GM23338 (cell line): ENCODE measurements around the gene FAM3D. TPM values are rescaled to one million over a fixed set of nuclear protein-coding genes. Genes with fewer than 3 reads are reported as not detected.

Experiments used
- ATAC-seq: fragments of 200-7000 bp; cut with Tn5 transposase; 3 replicates; pipeline ENCODE4 v1.9.1; 2020
- DNase-seq: peaks from one replicate; pipeline ENCODE4 v3.0.0-alpha.2; 2015; ENCODE audit warnings: low spot score
- H2AFZ ChIP-seq: fragments of 200-600 bp; sonication (generic); 2 replicates; pipeline ENCODE4 v1.8.0; 2016; ENCODE audit warnings: antibody characterized with exemption, mild to moderate bottlenecking, moderate library complexity
- H3F3A ChIP-seq: fragments of 200-600 bp; sonication (generic); replicated peaks from 2 replicates; pipeline ENCODE4 v1.8.0; 2017; ENCODE audit warnings: antibody characterized with exemption, mixed run types, low read depth
- H3K27ac ChIP-seq: fragments of 200-600 bp; sonication (generic); 2 replicates; pipeline ENCODE4 v1.6.1; 2016; ENCODE audit warnings: low read depth
- H3K27me3 ChIP-seq: fragments of 200-600 bp; sonication (generic); 2 replicates; pipeline ENCODE4 v1.8.0; 2016; ENCODE audit warnings: mild to moderate bottlenecking, mixed run types, moderate library complexity; ENCODE audit not compliant: insufficient read depth
- H3K36me3 ChIP-seq: fragments of 200-600 bp; sonication (generic); 2 replicates; pipeline ENCODE4 v1.8.0; 2016; ENCODE audit warnings: mild to moderate bottlenecking; ENCODE audit not compliant: insufficient read depth
- H3K4me1 ChIP-seq: fragments of 200-600 bp; sonication (generic); 2 replicates; pipeline ENCODE4 v1.8.0; 2016; ENCODE audit warnings: mild to moderate bottlenecking, moderate library complexity; ENCODE audit not compliant: insufficient read depth
- H3K4me2 ChIP-seq: fragments of 200-600 bp; sonication (generic); 2 replicates; pipeline ENCODE4 v1.7.1; 2017; ENCODE audit warnings: mixed run types
- H3K4me3 ChIP-seq: fragments of 200-600 bp; sonication (generic); 2 replicates; pipeline ENCODE4 v1.6.1; 2016; ENCODE audit warnings: mixed run types
- H3K79me2 ChIP-seq: fragments of 200-600 bp; sonication (generic); replicated peaks from 2 replicates; pipeline ENCODE4 v1.8.0; 2017; ENCODE audit warnings: mild to moderate bottlenecking; ENCODE audit not compliant: insufficient read depth
- H3K9me2 ChIP-seq: fragments of 200-600 bp; sonication (generic); 2 replicates; pipeline ENCODE4 v1.8.0; 2017; ENCODE audit not compliant: insufficient read depth
- H4K20me1 ChIP-seq: fragments of 200-600 bp; sonication (generic); replicated peaks from 2 replicates; pipeline ENCODE4 v1.8.0; 2017; ENCODE audit warnings: mild to moderate bottlenecking; ENCODE audit not compliant: insufficient read depth
- H3K27ac Mint-ChIP-seq: 2 replicates; pipeline ENCODE4 v1.8.0; 2020; ENCODE audit warnings: inconsistent platforms, mild to moderate bottlenecking, moderate library complexity, mixed read lengths
- H3K27me3 Mint-ChIP-seq: 3 replicates; pipeline ENCODE4 v1.8.0; 2022; ENCODE audit warnings: low read depth, mild to moderate bottlenecking, moderate library complexity, mixed read lengths, inconsistent platforms; ENCODE audit not compliant: insufficient read depth, poor library complexity
- H3K36me3 Mint-ChIP-seq: 3 replicates; pipeline ENCODE4 v1.8.0; 2021; ENCODE audit warnings: low read depth, mild to moderate bottlenecking, inconsistent platforms, moderate library complexity, mixed read lengths
- H3K4me1 Mint-ChIP-seq: 3 replicates; pipeline ENCODE4 v1.8.0; 2020; ENCODE audit warnings: mild to moderate bottlenecking, inconsistent platforms, mixed read lengths
- H3K4me3 Mint-ChIP-seq: 3 replicates; pipeline ENCODE4 v1.8.0; 2021; ENCODE audit warnings: moderate library complexity, mild to moderate bottlenecking, inconsistent platforms, mixed read lengths
- H3K9me3 Mint-ChIP-seq: 3 replicates; pipeline ENCODE4 v1.8.0; 2020; ENCODE audit warnings: moderate library complexity, mild to moderate bottlenecking, inconsistent platforms, mixed read lengths
- CREB1 ChIP-seq: fragments of 250-450 bp; sonication (Bioruptor Pico); IDR thresholded peaks from 2 replicates; pipeline ENCODE4 v1.5.0; 2020; ENCODE audit warnings: low read depth, mild to moderate bottlenecking, moderate library complexity
- ETS1 ChIP-seq: IDR thresholded peaks from 2 replicates; pipeline ENCODE4 v1.6.1; 2016; ENCODE audit warnings: antibody characterized with exemption
- EZH2phosphoT487 ChIP-seq: fragments of 200-600 bp; sonication (generic); IDR thresholded peaks from one replicate; pipeline ENCODE4 v1.8.1; 2018; ENCODE audit warnings: antibody characterized with exemption; ENCODE audit not compliant: unreplicated experiment
- JUNB ChIP-seq: IDR thresholded peaks from one replicate; pipeline ENCODE4 v1.6.1; 2016; ENCODE audit warnings: antibody characterized with exemption; ENCODE audit not compliant: unreplicated experiment
- NANOG ChIP-seq: IDR thresholded peaks from 2 replicates; pipeline ENCODE4 v1.6.1; 2016; ENCODE audit warnings: antibody characterized with exemption, borderline replicate concordance
- POLR2AphosphoS5 ChIP-seq: IDR thresholded peaks from 2 replicates; pipeline ENCODE4 v1.6.1; 2016; ENCODE audit warnings: antibody characterized with exemption, low read depth
- REST ChIP-seq: IDR thresholded peaks from one replicate; pipeline ENCODE4 v1.6.1; 2018; ENCODE audit warnings: antibody characterized with exemption; ENCODE audit not compliant: unreplicated experiment
- STAT1 ChIP-seq: IDR thresholded peaks from one replicate; pipeline ENCODE4 v1.6.1; 2016; ENCODE audit warnings: antibody characterized with exemption; ENCODE audit not compliant: unreplicated experiment
- ZNF114 ChIP-seq: fragments of 250-450 bp; sonication (Bioruptor Pico); IDR thresholded peaks from 2 replicates; pipeline ENCODE4 v1.5.0; 2020; ENCODE audit warnings: mild to moderate bottlenecking, moderate library complexity
- ZNF331 ChIP-seq: fragments of 250-450 bp; sonication (Bioruptor Pico); IDR thresholded peaks from 2 replicates; pipeline ENCODE4 v1.5.0; 2020; ENCODE audit warnings: low read depth, mild to moderate bottlenecking, moderate library complexity
- ZNF462 ChIP-seq: fragments of 250-450 bp; sonication (Bioruptor Pico); IDR thresholded peaks from 2 replicates; pipeline ENCODE4 v1.5.0; 2020; ENCODE audit warnings: mild to moderate bottlenecking, moderate library complexity
- polyA plus RNA-seq: library from polyadenylated mRNA; unstranded; fragments of >200 nt; fragmentation: Nextera tagmentation; extraction: Ambion mirVana; gene quantifications from 2 replicates; pipeline ENCODE4 v1.2.1, GENCODE V29; 2016
- total RNA-seq: library from RNA; depleted of rRNA; stranded (reverse); fragments of >200 nt; shearing (Covaris generic); gene quantifications from 2 replicates; pipeline ENCODE4 v1.2.3, GENCODE V29; 2014

FAM3D gene
- total and polyA plus RNA-seq, 2 experiments from 2014 or later = 0.26 TPM; not detected in 1

- no peaks in the 10 kb centered on the region for H3K27me3 ChIP-seq
- no peak for ATAC-seq
- no peak overlapping the region for H3K4me2 ChIP-seq
- Mint-ChIP-seq H3K27ac (no peak overlapping the region), H3K9me3 (peaks cover 3% of the 10 kb centered on the region; the same call in 2 of the 3 replicates), H3K27me3 (peaks cover 4% of the 10 kb centered on the region), H3K4me1 (no peaks in the 10 kb centered on the region), H3K4me3 (no peak overlapping the region), H3K36me3 (no peaks in the 10 kb centered on the region)
- TF ChIP-seq NANOG (no peak), ETS1 (no peak), EZH2phosphoT487 (no peak), POLR2AphosphoS5 (no peak), ZNF331 (CRISPR knock-in tag) (no peak), CREB1 (no peak)
- H3K36me3 ChIP-seq = no peaks in the 10 kb centered on the region
- no peaks in the 10 kb centered on the region for H3K9me2 ChIP-seq
- H3F3A ChIP-seq = no peaks in the 10 kb centered on the region
- H3K27ac ChIP-seq = no peak overlapping the region
- H3K4me3 ChIP-seq = no peak overlapping the region
- no peak overlapping the region for H2AFZ ChIP-seq
- no peaks in the 10 kb centered on the region for H4K20me1 ChIP-seq
- no peak for DNase-seq
- no peaks in the 10 kb centered on the region for H3K4me1 ChIP-seq
- H3K79me2 ChIP-seq = no peaks in the 10 kb centered on the region
Measured at GRCh38 chr3:58672880-58673279, 6.3 kb upstream of the FAM3D start.

GRCh38 chr3:58672451-58672850 is 5.9 kb upstream of the FAM3D start:
- no peaks in the 10 kb centered on the region for H3F3A ChIP-seq
- no peaks in the 10 kb centered on the region for H3K36me3 ChIP-seq
- DNase-seq = no peak
- no peak overlapping the region for H3K27ac Mint-ChIP-seq
- H3K27ac ChIP-seq = no peak overlapping the region
- no peaks in the 10 kb centered on the region for H3K79me2 ChIP-seq
- no peaks in the 10 kb centered on the region for H3K4me1 ChIP-seq
- no peaks in the 10 kb centered on the region for H3K4me1 Mint-ChIP-seq
- no peaks in the 10 kb centered on the region for H4K20me1 ChIP-seq
- H3K4me3 ChIP-seq = no peak overlapping the region
- H3K27me3 ChIP-seq = no peaks in the 10 kb centered on the region
- no peak for ATAC-seq
- peaks cover 4% of the 10 kb centered on the region for H3K27me3 Mint-ChIP-seq
- H3K9me3 Mint-ChIP-seq = peaks cover 3% of the 10 kb centered on the region; the same call in 2 of the 3 replicates
- no peaks in the 10 kb centered on the region for H3K9me2 ChIP-seq
- H3K36me3 Mint-ChIP-seq = no peaks in the 10 kb centered on the region
- no peak overlapping the region for H3K4me3 Mint-ChIP-seq
- no peak overlapping the region for H2AFZ ChIP-seq
- no peak overlapping the region for H3K4me2 ChIP-seq
- TF ChIP-seq ETS1 = no peak
- no peak for TF ChIP-seq STAT1
- TF ChIP-seq JUNB = no peak
- no peak for TF ChIP-seq REST
- no peak for TF ChIP-seq CREB1
- no peak for TF ChIP-seq EZH2phosphoT487
- no peak for TF ChIP-seq NANOG
- TF ChIP-seq ZNF462 (CRISPR knock-in tag) = no peak
- no peak for TF ChIP-seq ZNF114 (CRISPR knock-in tag)
